Tibial nerve (tissue), 4 donors: ENCODE data around the gene FBXL15.

Experiments used
- EP300 ChIP-seq, 2 donors: sonication (generic); formaldehyde crosslinking; IDR thresholded peaks; one replicate each; pipeline ENCODE4 v1.6.1; 2017; ENCODE audit warnings: antibody characterized with exemption in 2 of 2, mild to moderate bottlenecking in 1 of 2
- POLR2A ChIP-seq, 2 donors: fragments of 450-650 bp; IDR thresholded peaks; one replicate each; pipeline ENCODE4 v1.6.1; 2017; ENCODE audit warnings: antibody characterized with exemption in 2 of 2, mild to moderate bottlenecking in 2 of 2, moderate library complexity in 2 of 2
- TF ChIP-seq, protein P1 (sequence below), 5 experiments: fragments of 200-600 bp in 3 of 5; fragments of 450-650 bp in 2 of 5; sonication (generic) in 3 of 5; IDR thresholded peaks; one replicate each; pipeline ENCODE4 v1.5.1; 2016 to 2019; ENCODE audit warnings: antibody characterized with exemption in 5 of 5, mild to moderate bottlenecking in 3 of 5, moderate library complexity in 2 of 5

DNA sequence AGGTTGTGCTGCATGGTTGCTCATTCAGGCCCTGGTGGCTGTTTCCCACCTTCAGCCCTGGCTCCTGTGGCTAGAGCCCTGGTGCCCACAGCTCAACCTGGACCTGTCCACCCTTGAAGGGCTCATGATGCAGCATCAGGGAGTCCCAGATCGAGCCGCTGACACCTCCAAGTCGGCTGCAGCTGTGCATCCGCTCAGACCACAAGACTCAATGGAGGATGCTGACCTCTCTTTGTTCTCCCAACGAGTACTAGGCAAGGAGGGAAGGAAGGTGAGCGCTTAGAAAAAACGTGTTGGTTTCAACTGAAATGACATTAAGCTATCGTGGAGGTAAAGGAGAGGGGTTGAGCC, 40.2 kb downstream of the FBXL15 start:
- TF ChIP-seq, protein P1, sequence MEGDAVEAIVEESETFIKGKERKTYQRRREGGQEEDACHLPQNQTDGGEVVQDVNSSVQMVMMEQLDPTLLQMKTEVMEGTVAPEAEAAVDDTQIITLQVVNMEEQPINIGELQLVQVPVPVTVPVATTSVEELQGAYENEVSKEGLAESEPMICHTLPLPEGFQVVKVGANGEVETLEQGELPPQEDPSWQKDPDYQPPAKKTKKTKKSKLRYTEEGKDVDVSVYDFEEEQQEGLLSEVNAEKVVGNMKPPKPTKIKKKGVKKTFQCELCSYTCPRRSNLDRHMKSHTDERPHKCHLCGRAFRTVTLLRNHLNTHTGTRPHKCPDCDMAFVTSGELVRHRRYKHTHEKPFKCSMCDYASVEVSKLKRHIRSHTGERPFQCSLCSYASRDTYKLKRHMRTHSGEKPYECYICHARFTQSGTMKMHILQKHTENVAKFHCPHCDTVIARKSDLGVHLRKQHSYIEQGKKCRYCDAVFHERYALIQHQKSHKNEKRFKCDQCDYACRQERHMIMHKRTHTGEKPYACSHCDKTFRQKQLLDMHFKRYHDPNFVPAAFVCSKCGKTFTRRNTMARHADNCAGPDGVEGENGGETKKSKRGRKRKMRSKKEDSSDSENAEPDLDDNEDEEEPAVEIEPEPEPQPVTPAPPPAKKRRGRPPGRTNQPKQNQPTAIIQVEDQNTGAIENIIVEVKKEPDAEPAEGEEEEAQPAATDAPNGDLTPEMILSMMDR (IDR thresholded peaks at IDR 0.05): no peak
- no peak for TF ChIP-seq POLR2A (IDR thresholded peaks at IDR 0.05)
- TF ChIP-seq EP300 (IDR thresholded peaks at IDR 0.05): no peak
